NCI-H1105 (cell line): ENCODE data around the gene FRK.

Source experiments
- DNase-seq: peaks from one replicate; lab custom pipeline; 2025; lab: John Stamatoyannopoulos, UW

The FRK gene

DNA sequence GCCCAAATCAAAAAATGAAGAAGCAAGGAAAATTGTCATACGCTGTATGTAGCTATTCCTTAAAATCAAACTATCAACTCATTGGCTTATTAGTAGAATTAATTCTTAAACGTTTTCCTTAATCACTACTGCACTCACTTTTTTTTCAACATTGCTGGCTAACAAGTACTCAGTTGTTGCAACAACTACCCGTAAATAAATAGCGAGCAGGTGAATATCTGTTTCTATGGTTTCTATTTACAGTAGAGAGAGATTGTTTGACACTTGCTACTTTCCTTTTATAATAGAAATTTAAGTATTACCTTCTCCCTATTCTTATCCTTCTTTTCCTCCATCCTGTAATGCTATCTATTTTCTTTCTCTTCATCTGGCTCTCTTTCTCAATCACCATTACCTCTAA lies 25.1 kb downstream of the FRK start:
- no peak for DNase-seq

DNA sequence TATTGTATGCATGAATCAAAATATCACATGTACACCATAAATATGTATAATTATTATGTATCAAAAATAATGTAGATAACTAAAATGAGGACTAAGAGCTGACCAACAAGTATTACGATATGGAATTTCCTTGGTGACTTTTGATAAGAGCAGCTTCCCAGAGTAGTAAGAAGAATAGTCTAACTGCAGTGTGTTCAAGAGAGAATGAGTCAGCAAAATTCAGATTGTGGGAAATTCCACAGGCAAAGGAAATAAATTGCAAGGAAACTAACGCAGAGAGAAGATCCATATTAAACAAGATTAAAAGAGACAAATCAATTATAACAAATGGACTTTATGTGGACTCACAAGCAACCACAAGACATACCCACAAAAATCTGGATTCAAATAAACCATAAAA lies 26.4 kb downstream of the FRK start:
- no peak for DNase-seq

DNA sequence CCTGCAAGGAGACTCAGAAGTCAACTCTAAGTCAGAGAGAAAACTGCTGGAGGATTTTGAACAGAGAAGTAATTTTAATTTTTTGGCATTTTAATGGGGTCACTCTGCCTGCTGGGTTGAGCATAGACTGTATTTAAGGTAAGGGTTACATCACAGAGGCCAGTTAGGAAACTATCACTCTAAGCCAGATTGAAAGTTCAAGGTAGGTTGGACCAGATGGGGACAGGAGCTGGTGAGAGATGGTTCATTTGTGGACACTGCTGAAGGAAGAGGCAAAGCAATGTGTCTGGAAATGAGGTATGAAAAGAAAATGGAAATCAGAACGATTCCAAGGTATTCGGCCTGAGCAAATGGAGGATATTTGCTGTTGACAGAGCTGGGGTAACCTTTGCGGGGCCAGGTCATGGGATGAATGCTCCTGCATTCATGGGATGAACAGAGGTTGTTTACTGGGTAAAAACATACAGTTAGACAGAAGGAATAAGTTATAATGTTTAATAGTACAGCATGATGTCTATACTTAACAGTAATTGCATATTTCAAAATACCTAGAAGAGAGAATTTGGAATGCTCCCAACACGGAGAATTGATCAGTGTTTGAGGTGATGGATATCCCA lies 26.9 kb downstream of the FRK start:
- no peak for DNase-seq

DNA sequence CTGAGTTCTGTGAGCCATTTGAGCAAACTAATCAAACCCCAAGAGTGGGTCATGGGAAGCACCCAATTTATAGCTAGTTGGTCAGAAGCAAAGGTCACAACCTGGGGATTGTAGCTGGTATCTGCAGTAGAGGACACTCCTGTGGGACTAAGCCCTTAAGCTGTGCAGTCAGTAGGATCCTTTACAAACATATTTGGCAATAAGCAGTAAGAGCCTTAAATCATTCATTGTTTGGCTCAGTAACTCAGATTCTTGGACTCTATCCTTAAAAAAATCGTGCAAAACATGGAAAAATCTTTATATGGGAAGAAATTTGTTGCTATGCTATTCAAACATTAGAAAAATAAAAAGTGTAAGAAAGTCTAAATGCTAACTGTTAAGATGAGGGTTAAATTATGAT lies 29.9 kb downstream of the FRK start:
- no peak for DNase-seq

DNA sequence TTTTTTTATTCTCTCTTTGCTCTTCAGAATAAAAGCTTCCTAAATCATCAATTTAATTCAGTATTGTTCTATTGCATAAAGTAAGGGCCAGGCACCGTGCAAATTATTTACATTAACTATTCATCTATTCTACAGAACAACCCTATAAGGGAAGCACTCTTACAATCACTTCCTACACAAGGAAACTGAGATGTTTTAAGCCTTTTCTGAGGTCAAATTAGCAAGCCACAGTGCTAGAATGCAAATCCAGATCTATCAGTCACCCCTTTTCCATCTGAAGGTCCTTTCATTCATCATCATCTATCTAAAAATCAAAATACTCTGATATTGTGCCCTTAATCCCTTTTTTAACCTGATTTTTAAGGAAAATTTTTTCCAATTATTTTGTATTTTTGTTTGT lies 31.2 kb downstream of the FRK start:
- DNase-seq: no peak

DNA sequence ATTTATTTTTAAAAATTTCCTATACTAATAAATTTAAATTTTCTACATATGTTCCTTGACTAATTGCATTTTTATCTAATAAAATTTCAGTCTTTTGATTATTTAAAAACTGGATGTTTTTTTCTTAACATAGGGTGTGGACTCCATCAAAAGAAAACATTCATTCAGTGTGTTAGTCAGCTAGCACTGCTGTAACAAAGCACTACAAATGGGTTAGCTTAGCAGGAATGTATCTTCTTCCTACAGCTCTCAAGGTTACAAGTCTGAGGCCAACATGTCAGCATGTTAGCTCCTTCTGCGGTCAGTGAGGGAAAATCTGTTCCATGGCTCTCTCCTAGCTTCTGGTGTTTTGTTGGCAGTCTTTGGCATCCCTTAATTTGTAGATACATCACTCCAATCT lies 32.5 kb downstream of the FRK start:
- no peak for DNase-seq

DNA sequence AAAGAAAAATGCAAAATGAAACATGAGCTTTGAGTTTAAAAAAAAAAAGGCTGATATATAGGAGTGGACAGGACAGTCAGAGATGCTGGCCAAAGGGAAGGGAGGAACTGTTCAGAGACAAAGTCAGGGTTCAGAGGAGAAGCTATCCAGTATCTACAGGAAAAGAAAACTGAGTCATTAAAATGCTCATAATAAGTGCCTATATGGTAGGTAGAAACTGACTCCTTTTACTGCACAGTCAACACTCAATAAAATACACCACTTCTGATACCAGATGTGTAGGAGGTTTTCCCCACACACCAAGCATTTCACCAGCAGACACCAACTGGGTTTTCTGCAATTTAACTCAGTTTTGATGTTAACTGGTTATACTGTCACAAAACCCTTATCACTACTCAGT lies 32.9 kb downstream of the FRK start:
- DNase-seq: no peak

DNA sequence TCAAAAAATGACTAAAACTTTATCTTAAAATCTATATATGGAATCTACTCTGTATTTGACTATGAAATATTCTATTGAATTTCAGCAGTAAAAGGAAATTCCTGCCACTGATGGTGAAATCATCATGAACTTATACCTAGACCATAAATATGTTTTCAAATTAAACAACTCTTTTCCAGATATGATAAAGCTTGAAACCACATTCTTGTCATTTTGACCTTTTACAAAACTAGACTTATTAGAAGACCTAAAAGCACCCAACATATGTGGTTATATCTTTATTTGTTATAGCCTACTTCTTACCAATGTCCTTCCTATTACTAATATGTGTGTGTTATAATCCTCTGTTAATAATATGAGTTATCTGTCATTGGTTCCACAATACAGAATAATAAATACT lies 35.3 kb downstream of the FRK start:
- no peak for DNase-seq

DNA sequence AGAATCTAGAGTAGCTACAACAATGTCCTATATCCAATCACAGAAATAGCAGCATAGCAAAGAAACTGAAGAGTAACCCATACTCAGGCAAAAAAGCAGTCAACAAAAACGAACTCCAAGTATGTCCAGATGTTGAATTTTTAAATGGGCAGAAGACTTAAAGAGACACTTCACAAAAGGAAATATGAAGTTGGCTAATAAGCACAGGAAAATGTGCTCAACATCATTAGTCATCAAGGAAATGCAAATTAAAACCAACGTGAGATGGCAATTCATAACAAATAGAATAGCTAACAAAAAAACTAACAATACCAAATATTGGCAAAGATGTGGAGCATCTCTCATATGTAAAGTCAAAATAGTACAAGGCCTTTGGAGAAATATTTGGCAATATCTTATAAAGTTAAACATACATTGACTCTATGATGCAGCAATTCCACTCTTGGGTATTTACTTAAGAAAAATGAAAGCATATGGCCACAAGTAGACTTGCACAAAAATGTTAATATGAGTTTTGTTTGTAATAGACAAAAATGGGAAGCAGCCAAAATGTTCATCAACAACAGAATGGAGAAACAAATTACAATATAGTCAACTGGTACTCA lies 37.7 kb downstream of the FRK start:
- DNase-seq: no peak

DNA sequence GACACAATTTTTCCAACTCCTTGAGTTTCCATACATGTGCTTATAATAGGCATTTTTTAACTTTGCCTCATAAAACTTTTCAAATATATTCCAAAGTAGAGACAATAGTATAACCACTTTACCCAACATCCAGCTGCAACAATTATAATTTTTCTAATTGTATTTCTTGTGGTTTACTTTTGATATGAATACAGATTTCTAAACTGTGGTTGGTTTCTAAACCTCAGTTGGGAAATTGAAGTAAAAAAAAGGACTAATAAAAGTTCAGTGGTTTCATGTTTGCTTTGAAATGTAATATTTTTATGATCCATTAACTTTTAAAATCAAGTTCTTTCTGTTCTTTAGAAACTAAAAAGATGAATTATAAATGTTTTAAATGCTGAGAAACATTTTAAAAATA lies 40.0 kb downstream of the FRK start:
- no peak for DNase-seq

DNA sequence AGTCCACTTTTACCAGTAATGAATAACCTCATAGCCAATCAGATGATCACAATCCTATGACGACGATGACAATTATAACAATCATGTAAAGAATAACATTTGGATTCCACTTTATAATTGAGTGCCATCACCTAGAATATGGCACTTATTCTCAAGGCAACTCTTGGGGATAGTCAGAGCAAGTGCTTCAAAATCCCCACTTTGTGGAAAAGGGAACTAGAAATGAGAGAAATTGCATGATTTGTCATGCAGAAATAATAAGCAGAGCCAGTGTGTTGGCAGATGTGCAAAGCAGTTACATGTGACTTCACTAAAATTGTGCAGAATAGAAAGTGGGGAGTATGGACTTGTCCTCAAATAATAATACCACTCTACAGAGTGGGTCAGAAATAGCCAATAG lies 41.3 kb downstream of the FRK start:
- DNase-seq: no peak

DNA sequence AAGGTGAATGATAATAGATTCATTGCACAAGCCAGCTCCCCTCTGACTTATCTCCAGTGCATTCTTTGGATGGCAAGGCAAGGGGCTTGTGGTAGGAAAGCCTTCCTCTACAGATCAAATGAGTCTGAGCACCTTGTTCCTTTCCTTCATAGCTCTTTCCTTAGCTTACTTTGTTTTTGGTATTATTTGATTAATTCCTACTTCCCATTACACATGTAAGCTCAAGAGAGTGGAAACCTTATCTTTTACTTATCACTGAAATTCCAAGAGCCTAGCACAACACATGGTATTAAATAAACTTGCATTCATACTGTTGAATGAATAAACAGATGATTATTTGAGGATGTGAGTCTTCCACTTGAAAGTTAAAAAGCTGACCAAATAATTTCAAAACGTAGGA lies 41.7 kb downstream of the FRK start:
- no peak for DNase-seq

DNA sequence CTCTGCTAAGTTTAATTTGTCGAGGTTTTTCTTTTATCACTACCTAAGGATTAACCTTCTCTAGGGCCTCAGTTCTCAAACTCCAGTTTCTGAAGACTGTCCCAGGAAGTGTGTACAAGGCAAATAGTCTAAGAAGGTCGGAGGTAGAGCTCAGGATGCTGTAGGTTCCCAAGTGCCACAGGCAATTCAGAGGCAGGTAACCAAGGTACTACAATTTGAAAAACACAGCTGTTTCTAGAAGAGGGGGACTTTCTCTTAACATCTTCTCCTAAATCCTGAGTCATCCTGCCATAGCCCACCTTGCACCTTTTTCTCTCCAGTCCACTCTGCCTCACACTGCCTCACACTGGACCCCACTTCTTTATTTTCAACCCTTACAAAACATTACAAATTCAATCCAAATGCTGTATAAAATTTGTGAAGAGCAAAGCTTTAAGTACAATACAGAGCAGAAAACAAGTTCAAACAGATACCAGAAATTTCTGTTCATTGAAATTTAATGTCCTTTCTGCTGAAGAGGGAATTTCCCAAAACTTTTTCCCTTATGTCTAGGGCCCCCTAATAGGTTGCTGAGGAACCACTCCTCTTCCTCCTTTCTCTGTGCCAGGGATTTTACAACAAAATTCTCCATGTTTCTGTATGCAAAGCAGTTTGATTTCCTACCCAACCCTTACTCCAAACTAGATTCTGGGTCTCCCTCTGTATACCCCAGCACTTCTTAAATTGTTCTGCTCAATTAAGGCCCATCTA lies 43.0 kb downstream of the FRK start:
- DNase-seq: no peak

DNA sequence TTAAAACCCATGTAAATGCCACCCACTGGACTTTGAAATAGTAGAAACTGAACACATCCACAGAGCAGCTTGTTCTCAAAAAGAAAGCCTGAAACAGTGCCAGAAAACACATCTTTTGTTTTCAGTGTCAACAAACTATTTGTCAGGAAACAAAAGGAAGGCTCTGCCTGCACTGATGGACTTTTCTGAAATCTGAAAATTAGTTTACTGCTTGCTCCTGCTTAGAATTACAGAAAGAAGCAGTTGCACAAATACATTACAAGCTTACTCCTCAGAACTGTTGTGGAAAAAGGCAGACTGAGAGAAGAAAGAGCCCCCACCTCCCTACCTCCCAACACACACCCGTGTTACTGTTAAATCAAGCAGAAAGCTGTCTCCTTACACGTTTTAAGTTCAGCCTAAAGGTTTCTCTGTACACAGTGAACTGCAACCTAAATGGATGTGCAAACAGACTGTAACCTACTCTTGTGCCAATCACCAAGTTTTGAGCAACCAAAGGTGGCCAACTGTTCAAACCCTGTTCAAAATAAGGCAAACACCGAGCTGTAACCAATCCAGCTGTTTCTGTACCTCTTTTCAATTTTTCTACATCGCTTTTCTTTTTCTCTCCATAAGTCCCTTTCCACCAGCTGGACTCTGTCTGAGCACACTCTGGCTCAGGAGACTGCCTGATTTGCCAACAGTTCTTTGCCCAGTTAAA lies 43.7 kb downstream of the FRK start:
- DNase-seq: peak; percentile 31

DNA sequence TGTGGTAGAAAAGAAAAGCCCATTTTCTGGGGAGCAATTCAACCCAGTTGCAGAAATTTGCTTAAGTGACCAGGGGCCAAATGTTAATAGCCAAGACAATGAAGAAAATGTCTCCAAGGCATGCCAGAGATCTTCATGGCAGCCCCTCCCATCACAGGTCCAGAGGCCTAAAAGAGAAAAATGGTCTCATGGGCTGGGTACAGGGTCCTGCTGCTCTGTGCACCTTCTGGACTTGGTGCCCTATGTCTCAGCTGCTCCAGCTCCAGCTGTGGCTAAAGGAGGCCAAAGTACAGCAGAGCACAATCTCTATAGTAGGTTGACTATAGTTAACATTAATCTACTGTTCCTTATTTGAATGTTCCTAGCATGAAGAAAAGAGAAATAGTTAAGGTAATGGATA lies 44.7 kb downstream of the FRK start:
- DNase-seq: no peak

DNA sequence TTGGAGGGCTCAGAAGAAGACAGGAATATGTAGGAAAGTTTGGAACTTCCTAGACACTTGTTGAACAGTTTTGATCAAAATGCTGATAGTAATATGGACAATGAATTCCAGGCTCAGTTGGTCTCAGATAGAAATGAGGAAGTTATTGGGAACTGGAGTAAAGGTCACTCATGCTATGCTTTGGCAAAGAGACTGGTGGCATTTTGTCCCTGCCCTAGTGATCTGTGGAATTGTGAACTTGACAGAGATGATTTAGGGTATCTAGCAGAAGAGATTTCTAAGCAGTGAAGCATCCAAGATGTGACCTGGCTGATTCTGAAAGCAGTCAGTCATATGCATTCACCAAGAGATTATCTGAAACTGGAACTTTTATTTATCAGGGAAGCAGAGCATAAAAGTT lies 45.1 kb downstream of the FRK start:
- no peak for DNase-seq

DNA sequence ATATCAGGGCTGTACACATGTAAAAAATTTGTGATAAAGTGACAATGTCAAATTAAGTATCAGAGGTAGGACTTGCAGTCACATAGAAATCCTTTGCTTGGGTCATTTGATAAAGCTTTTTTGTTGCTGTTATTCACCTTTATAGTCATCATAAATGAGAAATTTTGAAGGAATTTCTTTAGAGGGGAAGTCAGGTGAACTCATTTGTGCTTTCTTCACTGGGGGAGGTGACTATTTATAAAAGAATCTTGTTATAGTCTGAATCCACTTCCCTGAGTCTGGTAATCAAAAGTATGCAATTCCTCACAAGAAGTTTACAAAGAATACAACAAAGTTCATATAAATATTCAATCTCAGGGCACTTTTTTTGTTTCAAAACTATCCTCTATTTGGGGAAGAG lies 47.7 kb downstream of the FRK start:
- DNase-seq: no peak

DNA sequence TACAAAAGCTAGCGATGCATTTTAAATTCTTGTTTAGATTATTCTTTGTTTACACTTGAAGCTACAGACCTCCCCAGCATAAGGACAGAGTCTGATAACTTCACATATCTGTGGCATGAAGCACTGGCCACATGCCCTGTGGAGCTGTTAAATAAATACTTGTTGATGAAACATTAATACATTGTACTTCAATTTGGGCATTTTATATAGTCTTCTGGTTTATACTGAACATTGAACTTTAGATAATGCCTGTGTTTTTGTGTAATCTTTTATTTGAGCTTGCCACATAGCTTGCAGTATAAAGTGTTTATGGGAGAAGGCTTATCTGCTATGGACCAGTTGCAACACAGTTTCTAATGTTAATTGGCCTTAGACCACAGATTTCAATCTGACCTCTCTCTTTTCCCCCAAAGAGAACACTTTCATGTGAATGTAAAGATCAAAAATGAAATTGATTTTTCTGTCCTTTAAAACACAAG lies 48.2 kb downstream of the FRK start:
- DNase-seq: no peak

DNA sequence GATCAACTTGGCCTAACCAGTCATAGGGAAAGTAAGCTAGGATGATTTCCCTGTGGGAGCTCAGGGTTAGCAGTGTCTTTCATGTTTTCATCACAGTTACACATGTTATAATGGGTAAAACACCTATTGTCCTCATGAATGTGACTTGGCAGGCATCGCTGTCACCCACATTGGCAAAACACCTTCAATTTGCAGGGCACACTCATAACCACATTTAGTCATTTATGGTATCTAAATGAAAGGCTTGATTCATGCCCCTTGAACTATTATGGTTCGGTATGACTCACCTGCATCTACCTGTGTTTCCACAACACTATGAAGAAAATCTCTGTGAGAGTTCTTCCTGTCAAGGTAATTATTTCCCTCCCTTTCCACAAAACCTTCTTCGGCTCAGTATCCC lies 49.2 kb downstream of the FRK start:
- peak; percentile 15 for DNase-seq

DNA sequence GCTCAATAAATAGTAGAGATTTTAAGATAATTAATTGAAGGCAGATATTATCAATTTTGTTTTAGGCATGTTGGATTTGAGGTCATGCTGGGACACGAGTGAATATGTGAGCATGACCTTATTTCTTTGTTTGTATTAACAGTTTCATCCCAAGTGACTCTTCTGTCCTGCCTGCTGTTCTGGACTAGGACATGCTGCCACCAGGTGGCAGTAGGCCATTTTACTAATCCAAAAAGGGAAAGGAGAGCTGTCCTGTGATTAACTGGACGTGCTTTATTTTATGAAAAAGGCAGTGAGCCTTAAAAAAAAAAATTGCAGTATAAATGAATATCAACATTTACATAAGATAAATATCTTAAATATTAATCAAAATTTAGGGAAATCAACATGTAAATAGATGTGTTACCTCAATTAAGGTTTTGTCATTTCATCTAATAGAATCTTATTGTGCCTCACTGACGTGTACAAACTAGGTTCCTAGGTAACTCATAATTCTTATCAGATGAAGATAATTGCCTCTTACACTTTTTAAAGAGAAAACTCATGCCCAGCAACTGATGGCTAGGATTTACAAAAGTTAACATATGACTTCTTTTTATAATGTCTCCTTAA lies 49.8 kb downstream of the FRK start:
- peak; percentile 60 for DNase-seq

DNA sequence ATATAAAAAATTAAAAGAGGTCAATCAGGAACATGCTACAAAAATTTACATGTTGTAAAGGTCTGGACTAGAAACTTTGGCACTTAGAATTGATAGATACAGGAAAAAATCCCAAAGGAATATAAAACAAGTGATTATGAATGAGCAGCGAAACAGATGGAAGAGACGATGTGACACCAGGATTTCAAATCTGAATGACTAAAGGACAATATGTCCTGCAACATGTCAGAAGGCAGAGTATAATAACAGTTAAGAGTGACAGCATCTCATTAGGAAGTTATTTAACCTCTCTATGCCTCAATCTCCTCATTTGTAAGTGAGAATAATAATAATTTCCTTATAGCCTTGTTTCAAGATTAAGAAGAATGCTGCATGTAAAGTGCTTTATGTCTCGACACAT lies 50.3 kb downstream of the FRK start:
- DNase-seq: no peak

DNA sequence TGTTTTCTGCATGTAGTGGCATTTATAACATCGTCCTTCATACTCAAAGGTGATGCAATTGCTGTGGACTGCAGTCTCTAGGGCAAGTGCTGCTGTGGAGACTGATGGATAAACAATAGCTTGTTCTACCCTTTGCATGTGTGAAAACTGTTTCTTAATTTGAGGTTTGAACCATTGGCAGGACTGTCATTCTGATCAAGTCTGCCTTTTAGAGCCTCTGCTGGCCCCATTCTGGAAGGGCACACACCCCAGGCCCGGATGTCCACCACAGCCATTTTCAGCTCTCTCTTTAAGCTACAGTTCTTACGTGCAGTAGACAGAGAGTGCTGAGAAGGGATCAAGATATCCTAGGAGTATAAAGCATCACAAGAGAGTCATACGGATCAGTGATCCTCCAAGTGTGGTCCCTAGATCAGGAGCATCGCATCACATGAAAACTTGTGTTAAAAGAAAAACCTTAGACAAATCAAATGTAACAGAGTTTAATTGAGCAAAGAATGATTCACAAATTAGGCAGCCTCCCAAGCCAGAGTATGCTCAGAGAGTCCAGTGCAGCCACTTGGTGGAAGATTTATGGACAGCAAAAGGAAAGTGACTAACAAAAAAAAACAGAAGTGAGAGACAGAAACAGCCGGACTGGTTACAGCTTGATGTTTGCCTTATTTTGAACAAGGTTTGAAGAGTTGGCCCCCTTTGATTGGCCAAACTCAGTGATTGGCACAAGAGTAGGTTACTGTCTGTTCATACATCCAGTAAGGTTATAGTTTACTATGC lies 52.0 kb downstream of the FRK start:
- no peak for DNase-seq
